ENCODE measurements around the gene RPL10. TPM values are rescaled to one million over a fixed set of nuclear protein-coding genes. Genes with fewer than 3 reads are reported as not detected.

The RPL10 gene
- total and polyA plus RNA-seq, 9 of the 15 experiments (the other 6 are each of a cell fraction or from before 2014, with no cell fraction given): 3,774 to 7,600 (median 5,014) TPM

- peak; percentile 18; the same call in 1 of the 2 replicates for TF ChIP-seq ZBTB40 (IDR thresholded peaks at IDR 0.05)
- TF ChIP-seq ZBTB40 (CRISPR knock-in tag; IDR thresholded peaks at IDR 0.05): no peak
- TF ChIP-seq BCOR (IDR thresholded peaks at IDR 0.05): peak; percentile 97
- TF ChIP-seq ZBED1 (IDR thresholded peaks at IDR 0.05): no peak
- TF ChIP-seq MAFK (IDR thresholded peaks at IDR 0.05; ENCODE audit: low read length): no peak
- no peak for TF ChIP-seq CREBBP (IDR thresholded peaks at IDR 0.05; ENCODE audit: low read depth, low read length)
- TF ChIP-seq TEAD1 (CRISPR knock-in tag; IDR thresholded peaks at IDR 0.05): no peak
- no peak for TF ChIP-seq ATF6 (CRISPR knock-in tag; IDR thresholded peaks at IDR 0.05)
- TF ChIP-seq RFX5 (IDR thresholded peaks at IDR 0.05; ENCODE audit: low read depth, low read length): no peak
- TF ChIP-seq NEUROD1 (IDR thresholded peaks at IDR 0.05; ENCODE audit: borderline replicate concordance, low read depth, low read length, partially characterized antibody): peak; percentile 83
- TF ChIP-seq ZNF41 (CRISPR knock-in tag; conservative IDR thresholded peaks at IDR 0.05): no peak
- TF ChIP-seq NONO (IDR thresholded peaks at IDR 0.05; ENCODE audit: low read depth in 2 of 2, low read length in 1 of 2): 0 out of 4 replicates have a peak, but pooled peaks of 1 of the 2 experiments have one; percentile 34
- peak; percentile 83; the same call in 1 of the 2 replicates for TF ChIP-seq MITF (IDR thresholded peaks at IDR 0.05)
- 0 out of 2 replicates have a peak, but pooled peaks have one; percentile 14 for TF ChIP-seq DPF2 (IDR thresholded peaks at IDR 0.05)
- TF ChIP-seq NFIC (IDR thresholded peaks at IDR 0.05): no peak
- no peak for TF ChIP-seq CBX5 (IDR thresholded peaks at IDR 0.05; ENCODE audit: borderline replicate concordance, low read depth)
These were observed 30.3 kb downstream of the RPL10 start, which contains the start of gene ATP6AP1 (continued) for GRCh38 chrX:154428176-154429171.

Data from K562 (cell line).